Measurements from ENCODE around the gene INPP4B.

Gene INPP4B

GRCh38 chr4:142721187-142721586 is 124.9 kb downstream of the INPP4B start:
- TF ChIP-seq, protein P1, sequence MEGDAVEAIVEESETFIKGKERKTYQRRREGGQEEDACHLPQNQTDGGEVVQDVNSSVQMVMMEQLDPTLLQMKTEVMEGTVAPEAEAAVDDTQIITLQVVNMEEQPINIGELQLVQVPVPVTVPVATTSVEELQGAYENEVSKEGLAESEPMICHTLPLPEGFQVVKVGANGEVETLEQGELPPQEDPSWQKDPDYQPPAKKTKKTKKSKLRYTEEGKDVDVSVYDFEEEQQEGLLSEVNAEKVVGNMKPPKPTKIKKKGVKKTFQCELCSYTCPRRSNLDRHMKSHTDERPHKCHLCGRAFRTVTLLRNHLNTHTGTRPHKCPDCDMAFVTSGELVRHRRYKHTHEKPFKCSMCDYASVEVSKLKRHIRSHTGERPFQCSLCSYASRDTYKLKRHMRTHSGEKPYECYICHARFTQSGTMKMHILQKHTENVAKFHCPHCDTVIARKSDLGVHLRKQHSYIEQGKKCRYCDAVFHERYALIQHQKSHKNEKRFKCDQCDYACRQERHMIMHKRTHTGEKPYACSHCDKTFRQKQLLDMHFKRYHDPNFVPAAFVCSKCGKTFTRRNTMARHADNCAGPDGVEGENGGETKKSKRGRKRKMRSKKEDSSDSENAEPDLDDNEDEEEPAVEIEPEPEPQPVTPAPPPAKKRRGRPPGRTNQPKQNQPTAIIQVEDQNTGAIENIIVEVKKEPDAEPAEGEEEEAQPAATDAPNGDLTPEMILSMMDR (conservative IDR thresholded peaks at IDR 0.05; ENCODE audit: low read depth, low read length) = no peak
- H2AFZ ChIP-seq (ENCODE audit: low read depth) = no peak overlapping the region
- H3K36me3 ChIP-seq (ENCODE audit: insufficient read depth) = no peaks in the 10 kb centered on the region
- no peak overlapping the region for H3K27ac ChIP-seq
- H4K20me1 ChIP-seq (ENCODE audit: insufficient read depth) = no peaks in the 10 kb centered on the region
- no peaks in the 10 kb centered on the region for H3K27me3 ChIP-seq (ENCODE audit: insufficient read depth, low read depth)
- no peak overlapping the region for H3K4me3 ChIP-seq (IDR thresholded peaks at IDR 0.05; ENCODE audit: insufficient read depth, low read depth, low read length)
- no peak overlapping the region for H3K9ac ChIP-seq
- H3K4me1 ChIP-seq (ENCODE audit: low read depth, poor library complexity, severe bottlenecking) = no peaks in the 10 kb centered on the region
- H3K4me2 ChIP-seq = no peak overlapping the region
- no peaks in the 10 kb centered on the region for H3K79me2 ChIP-seq (ENCODE audit: insufficient read depth, low read depth)

DNA sequence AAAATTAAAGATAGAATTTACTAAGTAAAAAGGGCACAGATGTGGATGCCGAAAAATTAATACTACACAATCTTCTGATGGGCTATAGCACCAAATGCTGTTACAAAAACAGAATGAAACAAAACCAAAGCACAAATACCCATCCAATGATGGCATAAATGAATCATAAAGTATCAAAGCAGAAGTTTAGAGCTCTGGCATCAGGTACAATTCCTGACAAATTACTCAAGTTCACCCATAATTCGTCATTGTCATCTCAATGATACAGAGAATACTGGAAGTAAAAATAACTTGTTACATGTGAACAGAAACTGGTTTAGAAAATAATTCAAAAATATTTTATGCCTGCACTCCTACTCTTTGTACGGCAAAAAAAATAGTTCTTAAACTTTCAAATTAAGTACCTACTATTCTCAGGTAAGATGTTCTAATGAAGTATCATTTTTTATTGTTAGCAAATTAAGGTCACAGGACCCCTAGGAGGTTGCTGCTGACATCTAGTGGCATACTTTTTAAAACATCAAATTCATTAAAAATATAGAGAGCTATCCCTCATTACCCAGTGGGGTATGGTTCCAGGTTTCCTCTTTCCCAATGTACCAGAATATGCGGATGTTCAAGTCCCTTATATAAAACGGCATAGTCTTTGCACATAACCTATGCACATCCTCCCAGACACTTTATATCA is 126.1 kb downstream of the INPP4B start:
- Histone ChIP-seq H3K36me3 (ENCODE audit: insufficient read depth) (no peaks in the 10 kb centered on the region), H3K27ac (no peak overlapping the region), H3K4me2 (no peak overlapping the region), H3K27me3 (ENCODE audit: insufficient read depth, low read depth) (no peaks in the 10 kb centered on the region), H3K79me2 (ENCODE audit: insufficient read depth, low read depth) (no peaks in the 10 kb centered on the region), H4K20me1 (ENCODE audit: insufficient read depth) (no peaks in the 10 kb centered on the region), H3K4me1 (ENCODE audit: low read depth, poor library complexity, severe bottlenecking) (no peaks in the 10 kb centered on the region), H2AFZ (ENCODE audit: low read depth) (no peak overlapping the region), H3K9ac (no peak overlapping the region), H3K4me3 (IDR thresholded peaks at IDR 0.05; ENCODE audit: insufficient read depth, low read depth, low read length) (no peak overlapping the region)
- TF ChIP-seq, protein P1 (conservative IDR thresholded peaks at IDR 0.05; ENCODE audit: low read depth, low read length) = peak; percentile 66

- TF ChIP-seq, protein P1 (conservative IDR thresholded peaks at IDR 0.05; ENCODE audit: low read depth, low read length) = no peak
- Histone ChIP-seq H3K4me1 (ENCODE audit: low read depth, poor library complexity, severe bottlenecking) (no peaks in the 10 kb centered on the region), H3K9ac (no peak overlapping the region), H3K36me3 (ENCODE audit: insufficient read depth) (no peaks in the 10 kb centered on the region), H3K4me2 (no peak overlapping the region), H2AFZ (ENCODE audit: low read depth) (no peak overlapping the region), H3K27me3 (ENCODE audit: insufficient read depth, low read depth) (no peaks in the 10 kb centered on the region), H4K20me1 (ENCODE audit: insufficient read depth) (no peaks in the 10 kb centered on the region), H3K4me3 (IDR thresholded peaks at IDR 0.05; ENCODE audit: insufficient read depth, low read depth, low read length) (no peak overlapping the region), H3K27ac (no peak overlapping the region), H3K79me2 (ENCODE audit: insufficient read depth, low read depth) (no peaks in the 10 kb centered on the region)
These were observed 127.1 kb downstream of the INPP4B start for GRCh38 chr4:142718981-142719380.

DNA sequence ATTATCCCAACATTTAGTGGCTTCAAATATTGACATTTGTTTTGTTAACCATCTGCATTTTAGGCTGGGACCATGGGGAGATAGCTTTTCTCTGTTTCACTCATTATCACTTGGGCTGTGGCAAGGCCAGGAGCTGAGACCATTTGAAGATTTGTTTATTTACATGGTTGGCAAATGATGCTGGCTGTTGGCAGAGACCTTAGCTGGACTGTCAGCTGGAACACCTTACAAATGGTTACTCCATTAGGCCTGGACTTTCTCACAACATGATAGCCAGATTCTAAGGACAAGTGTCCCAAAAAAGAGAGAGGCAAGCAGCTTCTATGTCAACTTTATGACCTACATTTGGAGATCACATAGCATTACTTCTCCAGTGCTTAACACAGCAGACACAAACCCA is 130.4 kb downstream of the INPP4B start:
- Histone ChIP-seq H3K36me3 (ENCODE audit: insufficient read depth) (no peaks in the 10 kb centered on the region), H2AFZ (ENCODE audit: low read depth) (no peak overlapping the region), H3K9ac (no peak overlapping the region), H3K4me3 (IDR thresholded peaks at IDR 0.05; ENCODE audit: insufficient read depth, low read depth, low read length) (no peak overlapping the region), H4K20me1 (ENCODE audit: insufficient read depth) (no peaks in the 10 kb centered on the region), H3K27ac (no peak overlapping the region), H3K79me2 (ENCODE audit: insufficient read depth, low read depth) (no peaks in the 10 kb centered on the region), H3K27me3 (ENCODE audit: insufficient read depth, low read depth) (no peaks in the 10 kb centered on the region), H3K4me2 (no peak overlapping the region), H3K4me1 (ENCODE audit: low read depth, poor library complexity, severe bottlenecking) (no peaks in the 10 kb centered on the region)
- TF ChIP-seq, protein P1 (conservative IDR thresholded peaks at IDR 0.05; ENCODE audit: low read depth, low read length) = no peak

Data from KMS-11 (cell line).